AG09319 (cell line): ENCODE results near the gene SLPI.

Experiments
- DNase-seq: peaks from one replicate; pipeline ENCODE4 v3.0.0-alpha.2; 2010; ENCODE audit warnings: low read depth; ENCODE audit errors: extremely low read depth
- TF ChIP-seq, protein P1 (sequence below): IDR thresholded peaks from 2 replicates; pipeline ENCODE4 v1.5.1; 2011; ENCODE audit warnings: low read depth, mild to moderate bottlenecking, inconsistent platforms, low read length, moderate library complexity

SLPI gene

GRCh38 chr20:45258259-45258658 is 3.9 kb upstream of the SLPI start:
- no peak for DNase-seq

GRCh38 chr20:45257711-45258110 is 3.3 kb upstream of the SLPI start:
- DNase-seq: no peak
- TF ChIP-seq, protein P1, sequence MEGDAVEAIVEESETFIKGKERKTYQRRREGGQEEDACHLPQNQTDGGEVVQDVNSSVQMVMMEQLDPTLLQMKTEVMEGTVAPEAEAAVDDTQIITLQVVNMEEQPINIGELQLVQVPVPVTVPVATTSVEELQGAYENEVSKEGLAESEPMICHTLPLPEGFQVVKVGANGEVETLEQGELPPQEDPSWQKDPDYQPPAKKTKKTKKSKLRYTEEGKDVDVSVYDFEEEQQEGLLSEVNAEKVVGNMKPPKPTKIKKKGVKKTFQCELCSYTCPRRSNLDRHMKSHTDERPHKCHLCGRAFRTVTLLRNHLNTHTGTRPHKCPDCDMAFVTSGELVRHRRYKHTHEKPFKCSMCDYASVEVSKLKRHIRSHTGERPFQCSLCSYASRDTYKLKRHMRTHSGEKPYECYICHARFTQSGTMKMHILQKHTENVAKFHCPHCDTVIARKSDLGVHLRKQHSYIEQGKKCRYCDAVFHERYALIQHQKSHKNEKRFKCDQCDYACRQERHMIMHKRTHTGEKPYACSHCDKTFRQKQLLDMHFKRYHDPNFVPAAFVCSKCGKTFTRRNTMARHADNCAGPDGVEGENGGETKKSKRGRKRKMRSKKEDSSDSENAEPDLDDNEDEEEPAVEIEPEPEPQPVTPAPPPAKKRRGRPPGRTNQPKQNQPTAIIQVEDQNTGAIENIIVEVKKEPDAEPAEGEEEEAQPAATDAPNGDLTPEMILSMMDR: no peak

More at GRCh38 chr20:45258259-45258658, 3.9 kb upstream of the SLPI start:
- TF ChIP-seq, protein P1: no peak

GRCh38 chr20:45257161-45257560 is 2.8 kb upstream of the SLPI start:
- no peak for DNase-seq

GRCh38 chr20:45253261-45253660 is 1.1 kb downstream of the SLPI start:
- no peak for DNase-seq
- TF ChIP-seq, protein P1: no peak

More at GRCh38 chr20:45257161-45257560, 2.8 kb upstream of the SLPI start:
- TF ChIP-seq, protein P1: no peak

DNA sequence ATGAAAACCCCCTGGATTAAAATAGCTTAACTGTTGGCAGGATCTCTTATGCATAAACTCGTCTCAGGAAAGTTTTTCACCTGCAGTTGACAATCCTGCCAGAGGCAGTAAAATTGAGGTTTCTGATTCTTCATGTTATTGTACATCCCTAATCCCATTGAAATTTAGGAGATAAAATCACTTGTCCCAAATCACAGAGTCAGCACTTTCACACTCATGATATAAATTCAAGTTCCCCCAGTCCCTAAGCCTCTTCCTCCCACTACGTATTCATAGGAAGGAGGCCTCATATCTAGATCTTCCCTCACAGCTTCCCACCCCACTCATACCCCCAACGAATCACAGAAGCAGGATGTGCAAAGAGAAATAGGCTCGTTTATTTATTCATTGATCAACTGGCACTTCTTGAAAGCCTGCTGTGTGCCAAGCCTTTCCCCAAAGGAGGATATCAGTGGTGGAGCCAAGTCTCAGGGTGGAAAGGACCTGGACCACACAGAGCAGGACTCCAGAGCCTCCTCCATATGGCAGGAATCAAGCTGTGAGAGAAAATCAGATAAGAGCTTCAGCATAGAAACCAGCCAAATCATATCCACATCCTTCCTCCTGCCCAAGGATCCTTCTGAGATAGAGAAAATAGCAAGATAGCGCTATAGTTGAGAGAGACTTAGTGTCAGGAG is 2.3 kb downstream of the SLPI start:
- TF ChIP-seq, protein P1: no peak
- DNase-seq: no peak

DNA sequence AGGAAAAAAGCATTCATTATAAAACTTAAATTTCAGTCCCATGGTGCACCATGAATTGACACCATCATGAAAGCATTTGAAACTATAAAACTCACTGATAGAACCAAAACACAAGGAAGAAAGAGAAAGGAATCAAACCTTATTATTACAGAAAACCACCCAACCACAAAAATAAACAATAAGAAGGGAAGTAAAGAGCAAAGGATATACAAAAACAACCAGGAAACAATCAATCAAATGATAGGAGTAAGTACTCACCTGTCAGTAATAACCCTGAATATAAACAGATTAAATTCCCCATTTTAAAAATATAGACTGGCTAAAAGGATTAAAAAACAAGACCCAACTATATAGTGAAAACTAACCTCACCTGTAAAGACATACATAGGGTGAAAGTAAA is 5.8 kb downstream of the SLPI start:
- DNase-seq: no peak
- TF ChIP-seq, protein P1: no peak

DNA sequence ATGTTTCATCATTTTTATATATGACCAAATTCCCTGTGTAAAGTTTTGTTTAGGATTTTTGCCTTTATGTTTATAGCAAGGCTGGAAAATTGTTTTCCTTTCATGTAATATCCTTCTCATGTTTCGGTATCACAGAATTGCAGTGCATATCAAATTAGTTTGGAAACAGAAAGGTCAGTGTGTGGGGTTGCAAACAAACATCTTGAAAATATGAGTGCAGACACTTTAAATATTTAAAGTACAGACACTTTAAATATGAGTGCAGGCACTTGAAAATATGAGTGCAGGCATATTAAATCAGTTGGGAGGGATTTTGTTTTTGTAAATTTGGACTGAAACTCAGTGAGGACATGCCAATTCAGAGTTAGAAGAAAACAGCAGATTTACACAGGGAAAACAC is 6.5 kb downstream of the SLPI start:
- DNase-seq: no peak
- TF ChIP-seq, protein P1: no peak
